MCF 10A (cell line): Measurements from ENCODE around the gene LGALS1. TPM values are rescaled to one million over a fixed set of nuclear protein-coding genes. Genes with fewer than 3 reads are reported as not detected.

Experiments used
- BruUV-seq: library from RNA; stranded (reverse); fragments of 400-500 nt; replicated peaks from 2 replicates; lab custom pipeline; 2021; lab: Mats Ljungman, UMichigan
- CTCF ChIA-PET: fragments of 300-600 bp; sonication (Branson Sonifier 250); formaldehyde crosslinking; extraction: SDS; loops from one replicate; lab custom pipeline; 2021; ENCODE audit warnings: antibody characterized with exemption, inconsistent platforms; lab: Yijun Ruan, JAX
- POLR2A ChIA-PET: fragments of 300-600, 350-650 bp; sonication (Branson Sonifier 250); formaldehyde crosslinking; extraction: SDS; loops from one replicate; lab custom pipeline; 2020; ENCODE audit warnings: antibody characterized with exemption, inconsistent platforms; lab: Yijun Ruan, JAX
- DNase-seq: peaks from one replicate; pipeline ENCODE4 v3.0.0-alpha.2; 2018; ENCODE audit not compliant: unreplicated experiment
- H3K27ac Mint-ChIP-seq: one replicate; pipeline ENCODE4 v1.8.0; 2022; ENCODE audit warnings: mild to moderate bottlenecking, low read depth, mixed read lengths; ENCODE audit not compliant: unreplicated experiment
- H3K27me3 Mint-ChIP-seq: one replicate; pipeline ENCODE4 v1.8.0; 2022; ENCODE audit warnings: mixed read lengths; ENCODE audit not compliant: insufficient read depth, unreplicated experiment
- H3K36me3 Mint-ChIP-seq: one replicate; pipeline ENCODE4 v1.8.0; 2022; ENCODE audit warnings: mild to moderate bottlenecking, moderate library complexity, mixed read lengths; ENCODE audit not compliant: insufficient read depth, unreplicated experiment
- H3K4me1 Mint-ChIP-seq: one replicate; pipeline ENCODE4 v1.8.0; 2022; ENCODE audit warnings: mixed read lengths; ENCODE audit not compliant: insufficient read depth, unreplicated experiment
- H3K4me3 Mint-ChIP-seq: one replicate; pipeline ENCODE4 v1.8.0; 2022; ENCODE audit warnings: mild to moderate bottlenecking, moderate library complexity, mixed read lengths; ENCODE audit not compliant: unreplicated experiment
- H3K9me3 Mint-ChIP-seq: one replicate; pipeline ENCODE4 v1.8.0; 2022; ENCODE audit warnings: mixed read lengths; ENCODE audit not compliant: unreplicated experiment
- CTCF ChIP-seq: fragments of 200-600 bp; IDR thresholded peaks from one replicate; pipeline ENCODE4 v1.8.0; 2022; ENCODE audit warnings: antibody characterized with exemption, mild to moderate bottlenecking; ENCODE audit not compliant: unreplicated experiment
- intact Hi-C: fragments of 100-400 bp; cut with micrococcal nuclease; formaldehyde crosslinking; loops from 2 replicates; pipeline ENCODE4 v1.14.1; 2022
- total RNA-seq: library from RNA; stranded (reverse); gene quantifications from 2 replicates; pipeline ENCODE4 v1.2.3, GENCODE V29; 2022

The LGALS1 gene
- total RNA-seq, 1 experiment from 2014 or later: 1,635 TPM

- H3K9me3 Mint-ChIP-seq: no peaks in the 10 kb centered on the region
- no peaks in the 10 kb centered on the region for H3K27me3 Mint-ChIP-seq
- TF ChIP-seq CTCF: no peak
- peak overlapping the region; percentile 75 for H3K4me3 Mint-ChIP-seq
- peak; percentile 94 for DNase-seq
- H3K4me1 Mint-ChIP-seq: peaks cover 25% of the 10 kb centered on the region
- peaks cover 38% of the 10 kb centered on the region for H3K36me3 Mint-ChIP-seq
- no TSS peak for BruUV-seq
- intact Hi-C loops: loop anchor here (2.0 to 5.0 kb wide), 2 partner anchors 18 to 70 kb away; partner anchors contain the start of genes GGA1 and PDXP
- H3K27ac Mint-ChIP-seq: peak overlapping the region; percentile 66
- CTCF ChIA-PET: interaction anchor here (0.6 to 2.6 kb wide), 4 partner anchors 34 to 186 kb away, joined by 3 to 11 read pairs (median 7); no protein-coding TSS in a partner anchor
- POLR2A ChIA-PET: interaction anchor here (0.6 to 5.1 kb wide), 12 partner anchors 9 to 901 kb away, joined by 3 to 49 read pairs (median 3); partner anchors contain the start of genes GGA1, IFT27, NOL12 and PDXP
Observed at GRCh38 chr22:37676736-37677492, 1.5 kb downstream of the LGALS1 start.

GRCh38 chr22:37677493-37677974 lies 2.1 kb downstream of the LGALS1 start:
- no peaks in the 10 kb centered on the region for H3K9me3 Mint-ChIP-seq
- no TSS peak for BruUV-seq
- DNase-seq: no peak
- H3K36me3 Mint-ChIP-seq: peaks cover 38% of the 10 kb centered on the region
- H3K4me1 Mint-ChIP-seq: peaks cover 25% of the 10 kb centered on the region
- ChIA-PET CTCF (interaction anchor here (1.4 kb wide), 2 partner anchors 34 to 186 kb away, joined by 3 to 10 read pairs; no protein-coding TSS in a partner anchor), POLR2A (interaction anchor here (0.7 to 5.1 kb wide), 7 partner anchors 9 to 232 kb away, joined by 3 to 49 read pairs (median 4); partner anchors contain the start of genes GGA1, NOL12 and PDXP)
- H3K27me3 Mint-ChIP-seq: no peaks in the 10 kb centered on the region
- TF ChIP-seq CTCF: no peak
- intact Hi-C loops: loop anchor here (2.0 to 5.0 kb wide), 2 partner anchors 19 to 70 kb away; partner anchors contain the start of genes GGA1 and PDXP
- H3K4me3 Mint-ChIP-seq: peak overlapping the region; percentile 75
- H3K27ac Mint-ChIP-seq: peak overlapping the region; percentile 66

- Mint-ChIP-seq H3K27me3 (no peaks in the 10 kb centered on the region), H3K4me1 (peaks cover 25% of the 10 kb centered on the region), H3K4me3 (no peak overlapping the region), H3K36me3 (peaks cover 38% of the 10 kb centered on the region), H3K9me3 (no peaks in the 10 kb centered on the region), H3K27ac (peak overlapping the region; percentile 39)
- DNase-seq: no peak
- no TSS peak for BruUV-seq
- intact Hi-C loops: loop anchor here (5.0 kb wide), 1 partner anchor 71 kb away; the partner anchor contains the start of gene GGA1
- CTCF ChIA-PET: interaction anchor here (0.7 to 1.4 kb wide), 3 partner anchors 10 to 35 kb away, joined by 3 to 10 read pairs (median 4); no protein-coding TSS in a partner anchor
- POLR2A ChIA-PET: interaction anchor here (5.1 kb wide), 1 partner anchor 20 kb away, joined by 49 read pairs; the partner anchor contains the start of gene PDXP
- no peak for TF ChIP-seq CTCF
Observed at GRCh38 chr22:37678372-37678771, 2.9 kb downstream of the LGALS1 start.

- ChIA-PET POLR2A (interaction anchor here (0.8 kb wide), 1 partner anchor 36 kb away, joined by 3 read pairs; no protein-coding TSS in a partner anchor), CTCF (interaction anchor here (0.7 to 9.1 kb wide), 5 partner anchors 9 to 72 kb away, joined by 4 to 113 read pairs (median 4); partner anchors contain the start of gene PDXP)
- Mint-ChIP-seq H3K9me3 (no peaks in the 10 kb centered on the region), H3K27me3 (no peaks in the 10 kb centered on the region), H3K36me3 (peaks cover 38% of the 10 kb centered on the region), H3K4me1 (peaks cover 25% of the 10 kb centered on the region), H3K27ac (no peak overlapping the region), H3K4me3 (no peak overlapping the region)
- intact Hi-C loops: loop anchor here (2.0 to 5.0 kb wide), 2 partner anchors 72 to 113 kb away; partner anchors contain the start of gene GGA1
- TF ChIP-seq CTCF: no peak
- DNase-seq: no peak
- BruUV-seq: no TSS peak
Observed at GRCh38 chr22:37679670-37680069, 4.2 kb downstream of the LGALS1 start.
